ENCODE results near the gene TSTD2.
"Not testable (repeated sequence)": the region's sequence is repeated elsewhere in the genome, so short reads cannot be mapped to it uniquely, and the experiment has no call there.

TSTD2 gene

DNA sequence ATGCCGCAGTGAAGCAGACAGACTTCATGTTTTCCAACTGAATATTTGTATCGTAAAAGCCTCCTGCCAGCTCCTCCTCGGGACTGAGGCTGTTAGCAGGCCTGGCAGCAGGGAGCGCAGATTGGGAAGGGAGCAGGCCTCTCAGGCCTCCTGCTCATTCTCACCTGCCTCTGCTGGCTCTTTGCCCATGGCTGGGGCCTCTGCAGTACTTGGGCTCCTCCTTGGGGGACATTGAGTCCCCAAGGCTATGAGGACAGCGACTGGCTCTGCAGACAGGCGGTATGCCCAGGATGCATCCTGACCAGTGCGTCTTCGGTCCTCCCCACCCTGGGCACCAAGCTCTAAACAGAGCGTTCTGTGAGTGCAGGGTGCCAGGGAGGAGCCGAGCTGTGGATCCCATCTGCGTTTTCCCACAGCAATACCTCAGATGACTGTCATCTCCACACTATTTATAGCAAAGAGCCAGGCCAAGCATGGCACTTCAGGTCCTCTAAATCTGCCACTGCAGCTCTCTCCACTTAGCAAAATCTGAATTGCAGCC is 38.7 kb downstream of the TSTD2 start:
- Histone ChIP-seq H3K79me2 (ENCODE audit: control insufficient read depth, insufficient read depth, low read length) (no peaks in the 10 kb centered on the region), H2BK15ac (replicated peaks; ENCODE audit: low read depth) (no peak overlapping the region), H3K4me1 (ENCODE audit: control insufficient read depth, low read depth, low read length) (no peaks in the 10 kb centered on the region), H4K8ac (ENCODE audit: low read depth, low read length) (no peak overlapping the region), H3K4me3 (ENCODE audit: low read length) (no peak overlapping the region), H3K23ac (ENCODE audit: low read length) (no peak overlapping the region), H3K36me3 (ENCODE audit: control insufficient read depth, insufficient read depth, low read length) (no peaks in the 10 kb centered on the region), H3K18ac (ENCODE audit: low read length) (no peak overlapping the region), H2BK120ac (ENCODE audit: low read depth, low read length) (no peak overlapping the region), H3K27ac (ENCODE audit: low read depth, low read length) (no peak overlapping the region), H3K27me3 (ENCODE audit: insufficient read depth, low read length, poor library complexity) (no peaks in the 10 kb centered on the region), H3K79me1 (ENCODE audit: low read length) (no peaks in the 10 kb centered on the region), H3K9ac (ENCODE audit: low read length) (no peak overlapping the region), H2AK5ac (ENCODE audit: low read length) (no peak overlapping the region), H4K5ac (ENCODE audit: low read length) (no peak overlapping the region), H3K4ac (ENCODE audit: low read depth, low read length) (no peak overlapping the region), H2BK5ac (ENCODE audit: low read length) (no peak overlapping the region), H3K56ac (ENCODE audit: low read length) (no peak overlapping the region), H3K4me2 (ENCODE audit: low read length) (no peak overlapping the region)
- WGBS (ENCODE audit: extremely low coverage, insufficient coverage, low lambda C conversion rate): no CpG with 5 or more reads among the region's 11 CpGs
- DNase-seq: no peak

DNA sequence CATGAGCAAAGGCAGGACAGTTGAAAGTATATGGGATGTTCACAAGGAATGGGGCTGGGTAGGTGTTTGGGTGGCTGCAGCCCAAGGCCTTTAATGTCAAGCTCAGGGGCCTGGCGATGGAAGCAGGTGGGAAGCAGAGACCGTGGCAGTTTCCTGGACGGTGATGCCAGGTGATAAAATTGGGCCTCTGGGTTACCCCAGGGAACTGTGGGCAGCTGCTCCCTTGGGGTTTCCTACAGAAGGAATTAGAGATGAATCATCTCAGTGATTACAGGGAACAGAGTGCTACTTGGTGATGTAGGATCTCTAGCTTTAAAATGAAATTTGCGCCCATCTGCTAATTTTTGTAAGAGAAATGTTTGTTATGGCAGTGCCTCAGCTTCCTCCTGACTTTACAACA is 39.2 kb downstream of the TSTD2 start:
- no peaks in the 10 kb centered on the region for H3K36me3 ChIP-seq (ENCODE audit: control insufficient read depth, insufficient read depth, low read length)
- no peak overlapping the region for H3K18ac ChIP-seq (ENCODE audit: low read length)
- H3K4ac ChIP-seq (ENCODE audit: low read depth, low read length): no peak overlapping the region
- no peak overlapping the region for H3K27ac ChIP-seq (ENCODE audit: low read depth, low read length)
- H2BK5ac ChIP-seq (ENCODE audit: low read length): no peak overlapping the region
- no peak overlapping the region for H3K4me2 ChIP-seq (ENCODE audit: low read length)
- H3K79me1 ChIP-seq (ENCODE audit: low read length): no peaks in the 10 kb centered on the region
- no peaks in the 10 kb centered on the region for H3K79me2 ChIP-seq (ENCODE audit: control insufficient read depth, insufficient read depth, low read length)
- no peak overlapping the region for H3K4me3 ChIP-seq (ENCODE audit: low read length)
- no peak overlapping the region for H4K8ac ChIP-seq (ENCODE audit: low read depth, low read length)
- no peak overlapping the region for H3K23ac ChIP-seq (ENCODE audit: low read length)
- H2BK120ac ChIP-seq (ENCODE audit: low read depth, low read length): no peak overlapping the region
- no peak for DNase-seq
- H2BK15ac ChIP-seq (replicated peaks; ENCODE audit: low read depth): no peak overlapping the region
- no peak overlapping the region for H3K56ac ChIP-seq (ENCODE audit: low read length)
- no peak overlapping the region for H4K5ac ChIP-seq (ENCODE audit: low read length)
- no peak overlapping the region for H2AK5ac ChIP-seq (ENCODE audit: low read length)
- no peaks in the 10 kb centered on the region for H3K27me3 ChIP-seq (ENCODE audit: insufficient read depth, low read length, poor library complexity)
- H3K4me1 ChIP-seq (ENCODE audit: control insufficient read depth, low read depth, low read length): no peaks in the 10 kb centered on the region
- H3K9ac ChIP-seq (ENCODE audit: low read length): no peak overlapping the region
- WGBS (ENCODE audit: extremely low coverage, insufficient coverage, low lambda C conversion rate): no CpG with 5 or more reads among the region's 4 CpGs

DNA sequence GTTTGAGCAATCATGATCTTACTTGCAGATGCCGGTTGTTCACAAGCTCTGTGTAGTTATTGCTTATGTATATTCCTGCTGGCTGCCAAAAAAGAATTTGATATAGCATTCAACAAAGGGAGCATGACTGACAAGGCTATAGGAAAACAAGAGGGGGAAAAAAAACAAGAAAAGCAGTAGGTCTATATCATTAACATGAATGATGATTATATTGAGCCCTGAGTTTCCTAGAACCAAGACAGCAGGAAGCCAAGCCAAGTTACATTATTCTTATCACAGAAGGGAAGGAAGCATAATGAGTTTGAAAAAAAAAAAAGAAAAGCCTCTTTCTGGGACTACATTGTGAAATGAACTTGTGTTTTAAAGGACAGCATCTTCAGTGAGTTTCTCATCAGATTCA is 41.0 kb downstream of the TSTD2 start:
- H3K4ac ChIP-seq (ENCODE audit: low read depth, low read length): no peak overlapping the region
- DNase-seq: no peak
- no CpG with 5 or more reads among the region's 1 CpG for WGBS (ENCODE audit: extremely low coverage, insufficient coverage, low lambda C conversion rate)
- H4K8ac ChIP-seq (ENCODE audit: low read depth, low read length): no peak overlapping the region
- H3K79me1 ChIP-seq (ENCODE audit: low read length): no peaks in the 10 kb centered on the region
- no peak overlapping the region for H2BK15ac ChIP-seq (replicated peaks; ENCODE audit: low read depth)
- no peak overlapping the region for H3K23ac ChIP-seq (ENCODE audit: low read length)
- H3K79me2 ChIP-seq (ENCODE audit: control insufficient read depth, insufficient read depth, low read length): no peaks in the 10 kb centered on the region
- no peak overlapping the region for H3K9ac ChIP-seq (ENCODE audit: low read length)
- H2BK120ac ChIP-seq (ENCODE audit: low read depth, low read length): no peak overlapping the region
- H3K36me3 ChIP-seq (ENCODE audit: control insufficient read depth, insufficient read depth, low read length): no peaks in the 10 kb centered on the region
- no peak overlapping the region for H2AK5ac ChIP-seq (ENCODE audit: low read length)
- no peak overlapping the region for H2BK5ac ChIP-seq (ENCODE audit: low read length)
- no peak overlapping the region for H3K4me2 ChIP-seq (ENCODE audit: low read length)
- H3K4me1 ChIP-seq (ENCODE audit: control insufficient read depth, low read depth, low read length): no peaks in the 10 kb centered on the region
- no peak overlapping the region for H3K4me3 ChIP-seq (ENCODE audit: low read length)
- no peak overlapping the region for H3K27ac ChIP-seq (ENCODE audit: low read depth, low read length)
- no peak overlapping the region for H4K5ac ChIP-seq (ENCODE audit: low read length)
- no peaks in the 10 kb centered on the region for H3K27me3 ChIP-seq (ENCODE audit: insufficient read depth, low read length, poor library complexity)
- no peak overlapping the region for H3K18ac ChIP-seq (ENCODE audit: low read length)
- H3K56ac ChIP-seq (ENCODE audit: low read length): no peak overlapping the region

DNA sequence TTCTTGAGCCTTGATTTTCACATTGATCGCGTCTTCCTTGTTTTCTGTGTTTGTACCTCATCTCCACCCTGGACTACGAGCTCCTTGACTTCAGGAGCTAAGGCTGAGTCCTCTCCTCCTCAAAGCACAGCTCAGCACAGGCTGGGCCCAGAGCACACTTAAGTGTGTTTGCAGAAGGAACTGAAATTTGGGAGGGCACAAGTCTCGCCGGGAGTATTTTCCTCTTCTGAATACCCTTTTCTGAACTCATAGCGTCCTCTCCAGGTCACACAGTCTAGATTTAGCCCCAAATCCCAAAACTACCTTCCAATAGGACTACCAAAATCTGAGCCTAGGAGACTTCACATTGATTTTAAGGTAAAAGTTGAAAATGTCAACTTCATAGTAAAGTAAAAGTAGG is 41.6 kb downstream of the TSTD2 start:
- no CpG with 5 or more reads among the region's 6 CpGs for WGBS (ENCODE audit: extremely low coverage, insufficient coverage, low lambda C conversion rate)
- no peak overlapping the region for H3K4me3 ChIP-seq (ENCODE audit: low read length)
- no peaks in the 10 kb centered on the region for H3K79me2 ChIP-seq (ENCODE audit: control insufficient read depth, insufficient read depth, low read length)
- H3K18ac ChIP-seq (ENCODE audit: low read length): no peak overlapping the region
- no peak overlapping the region for H2AK5ac ChIP-seq (ENCODE audit: low read length)
- H4K8ac ChIP-seq (ENCODE audit: low read depth, low read length): no peak overlapping the region
- no peaks in the 10 kb centered on the region for H3K4me1 ChIP-seq (ENCODE audit: control insufficient read depth, low read depth, low read length)
- H3K27ac ChIP-seq (ENCODE audit: low read depth, low read length): no peak overlapping the region
- H4K5ac ChIP-seq (ENCODE audit: low read length): no peak overlapping the region
- no peak overlapping the region for H2BK120ac ChIP-seq (ENCODE audit: low read depth, low read length)
- H3K4ac ChIP-seq (ENCODE audit: low read depth, low read length): no peak overlapping the region
- H3K56ac ChIP-seq (ENCODE audit: low read length): no peak overlapping the region
- no peaks in the 10 kb centered on the region for H3K79me1 ChIP-seq (ENCODE audit: low read length)
- no peak overlapping the region for H2BK15ac ChIP-seq (replicated peaks; ENCODE audit: low read depth)
- no peak overlapping the region for H2BK5ac ChIP-seq (ENCODE audit: low read length)
- no peak overlapping the region for H3K4me2 ChIP-seq (ENCODE audit: low read length)
- no peak overlapping the region for H3K23ac ChIP-seq (ENCODE audit: low read length)
- no peaks in the 10 kb centered on the region for H3K27me3 ChIP-seq (ENCODE audit: insufficient read depth, low read length, poor library complexity)
- H3K36me3 ChIP-seq (ENCODE audit: control insufficient read depth, insufficient read depth, low read length): no peaks in the 10 kb centered on the region
- DNase-seq: no peak
- no peak overlapping the region for H3K9ac ChIP-seq (ENCODE audit: low read length)

DNA sequence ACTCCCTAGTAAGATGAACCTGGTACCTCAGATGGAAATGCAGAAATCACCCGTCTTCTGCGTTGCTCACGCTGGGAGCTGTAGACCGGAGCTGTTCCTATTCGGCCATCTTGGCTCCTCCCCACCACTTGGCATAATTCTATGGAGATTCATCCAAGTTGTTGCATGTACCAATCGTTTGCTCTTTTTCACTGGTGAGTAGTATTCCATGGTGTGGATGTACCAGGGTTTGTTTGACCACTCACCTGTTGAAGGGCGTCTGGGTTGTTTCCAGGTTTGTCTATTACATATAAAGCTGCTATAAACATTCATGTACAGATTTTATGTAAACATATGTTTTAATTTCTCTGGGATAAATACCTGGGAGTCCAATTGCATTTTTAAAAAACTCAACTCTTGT is 46.3 kb downstream of the TSTD2 start:
- H2BK15ac ChIP-seq (replicated peaks; ENCODE audit: low read depth); DNase-seq: not testable (repeated sequence)
- no CpG with 5 or more reads among the region's 7 CpGs for WGBS (ENCODE audit: extremely low coverage, insufficient coverage, low lambda C conversion rate)

DNA sequence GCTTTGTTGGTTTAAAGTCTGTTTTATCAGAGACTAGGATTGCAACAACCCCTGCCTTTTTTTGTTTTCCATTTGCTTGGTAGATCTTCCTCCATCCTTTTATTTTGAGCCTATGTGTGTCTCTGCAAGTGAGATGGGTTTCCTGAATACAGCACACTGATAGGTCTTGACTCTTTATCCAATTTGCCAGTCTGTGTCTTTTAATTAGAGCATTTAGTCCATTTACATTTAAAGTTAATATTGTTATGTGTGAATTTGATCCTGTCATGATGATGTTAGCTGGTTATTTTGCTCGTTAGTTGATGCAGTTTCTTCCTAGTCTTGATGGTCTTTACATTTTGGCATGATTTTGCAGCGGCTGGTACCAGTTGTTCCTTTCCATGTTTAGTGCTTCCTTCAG is 48.4 kb downstream of the TSTD2 start:
- not testable (repeated sequence) for H2BK15ac ChIP-seq (replicated peaks; ENCODE audit: low read depth); H3K4me1 ChIP-seq (ENCODE audit: control insufficient read depth, low read depth, low read length); H3K27ac ChIP-seq (ENCODE audit: low read depth, low read length); H3K27me3 ChIP-seq (ENCODE audit: insufficient read depth, low read length, poor library complexity); H3K4me2 ChIP-seq (ENCODE audit: low read length); H4K8ac ChIP-seq (ENCODE audit: low read depth, low read length); H3K36me3 ChIP-seq (ENCODE audit: control insufficient read depth, insufficient read depth, low read length); H3K79me1 ChIP-seq (ENCODE audit: low read length); H3K4ac ChIP-seq (ENCODE audit: low read depth, low read length); H2BK120ac ChIP-seq (ENCODE audit: low read depth, low read length); H2BK5ac ChIP-seq (ENCODE audit: low read length); DNase-seq; H3K56ac ChIP-seq (ENCODE audit: low read length); H3K4me3 ChIP-seq (ENCODE audit: low read length); H3K18ac ChIP-seq (ENCODE audit: low read length); H3K9ac ChIP-seq (ENCODE audit: low read length); H3K79me2 ChIP-seq (ENCODE audit: control insufficient read depth, insufficient read depth, low read length); H4K5ac ChIP-seq (ENCODE audit: low read length); H2AK5ac ChIP-seq (ENCODE audit: low read length); H3K23ac ChIP-seq (ENCODE audit: low read length)
- WGBS (ENCODE audit: extremely low coverage, insufficient coverage, low lambda C conversion rate): no CpG with 5 or more reads among the region's 2 CpGs

More for the DNA sequence above, 46.3 kb downstream of the TSTD2 start:
- not testable (repeated sequence) for H3K4me2 ChIP-seq (ENCODE audit: low read length); H3K18ac ChIP-seq (ENCODE audit: low read length); H3K79me1 ChIP-seq (ENCODE audit: low read length); H2AK5ac ChIP-seq (ENCODE audit: low read length); H3K23ac ChIP-seq (ENCODE audit: low read length); H3K27me3 ChIP-seq (ENCODE audit: insufficient read depth, low read length, poor library complexity); H4K5ac ChIP-seq (ENCODE audit: low read length); H3K56ac ChIP-seq (ENCODE audit: low read length); H4K8ac ChIP-seq (ENCODE audit: low read depth, low read length); H2BK5ac ChIP-seq (ENCODE audit: low read length); H3K27ac ChIP-seq (ENCODE audit: low read depth, low read length); H3K79me2 ChIP-seq (ENCODE audit: control insufficient read depth, insufficient read depth, low read length); H2BK120ac ChIP-seq (ENCODE audit: low read depth, low read length); H3K4ac ChIP-seq (ENCODE audit: low read depth, low read length); H3K36me3 ChIP-seq (ENCODE audit: control insufficient read depth, insufficient read depth, low read length); H3K4me1 ChIP-seq (ENCODE audit: control insufficient read depth, low read depth, low read length); H3K9ac ChIP-seq (ENCODE audit: low read length); H3K4me3 ChIP-seq (ENCODE audit: low read length)
